Activated naive CD4-positive, alpha-beta T cell treated with anti-CD3 and anti-CD28 coated beads, Interleukin-2, amount 50 U/mL, for 72 hours (primary cell): ENCODE results near the gene UGT1A4. TPM values are rescaled to one million over a fixed set of nuclear protein-coding genes. Genes with fewer than 3 reads are reported as not detected.

Experiments
- ATAC-seq, 2 donors: fragments of 150-1000 bp; cut with Tn5 transposase; 2 replicates each; pipeline ENCODE4 v1.10.0; 2021; ENCODE audit warnings: mild to moderate bottlenecking in 2 of 2, moderate library complexity in 2 of 2
- DNase-seq, 2 donors: peaks; one replicate each; pipeline ENCODE4 v3.0.0; 2021 to 2022; ENCODE audit warnings: low spot score in 2 of 2
- H3K27ac Mint-ChIP-seq, 2 donors: one replicate each; pipeline ENCODE4 v1.8.0; 2022; ENCODE audit warnings: mild to moderate bottlenecking in 2 of 2, mixed read lengths in 2 of 2
- H3K36me3 Mint-ChIP-seq, 2 donors: one replicate each; pipeline ENCODE4 v1.8.0; 2022; ENCODE audit warnings: mixed read lengths in 2 of 2
- H3K9me3 Mint-ChIP-seq, 2 donors: one replicate each; pipeline ENCODE4 v1.8.0; 2022; ENCODE audit warnings: mixed read lengths in 2 of 2
- total RNA-seq, 2 donors: library from RNA; stranded (reverse); gene quantifications; one replicate each; pipeline ENCODE4 v1.2.3, GENCODE V29; 2022

The UGT1A4 gene
- total RNA-seq: not detected

DNA sequence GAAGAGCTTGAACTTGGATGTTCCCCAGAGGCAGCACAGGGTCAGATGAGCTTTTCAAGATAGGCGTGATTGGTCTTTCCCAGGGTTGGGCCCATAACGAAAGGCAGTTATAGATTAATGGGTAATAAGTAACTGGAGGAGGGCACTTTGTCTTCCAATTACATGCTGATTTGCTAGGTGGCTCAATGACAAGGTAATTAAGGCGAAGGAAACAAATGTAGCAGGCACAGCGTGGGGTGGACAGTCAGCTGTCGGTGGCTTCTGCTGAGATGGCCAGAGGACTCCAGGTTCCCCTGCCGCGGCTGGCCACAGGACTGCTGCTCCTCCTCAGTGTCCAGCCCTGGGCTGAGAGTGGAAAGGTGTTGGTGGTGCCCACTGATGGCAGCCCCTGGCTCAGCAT lies at the start of gene UGT1A4:
TSS of gene UGT1A4 (plus strand) at position 185 of the 400 bp plus-strand sequence. CDS start at position 270, 85 bp downstream.
- Mint-ChIP-seq H3K36me3 (no peaks in the 10 kb centered on the region), H3K9me3 (no peaks in the 10 kb centered on the region), H3K27ac (no peak within 1 kb of the TSS)
- ATAC-seq: no peak
- no peak for DNase-seq

DNA sequence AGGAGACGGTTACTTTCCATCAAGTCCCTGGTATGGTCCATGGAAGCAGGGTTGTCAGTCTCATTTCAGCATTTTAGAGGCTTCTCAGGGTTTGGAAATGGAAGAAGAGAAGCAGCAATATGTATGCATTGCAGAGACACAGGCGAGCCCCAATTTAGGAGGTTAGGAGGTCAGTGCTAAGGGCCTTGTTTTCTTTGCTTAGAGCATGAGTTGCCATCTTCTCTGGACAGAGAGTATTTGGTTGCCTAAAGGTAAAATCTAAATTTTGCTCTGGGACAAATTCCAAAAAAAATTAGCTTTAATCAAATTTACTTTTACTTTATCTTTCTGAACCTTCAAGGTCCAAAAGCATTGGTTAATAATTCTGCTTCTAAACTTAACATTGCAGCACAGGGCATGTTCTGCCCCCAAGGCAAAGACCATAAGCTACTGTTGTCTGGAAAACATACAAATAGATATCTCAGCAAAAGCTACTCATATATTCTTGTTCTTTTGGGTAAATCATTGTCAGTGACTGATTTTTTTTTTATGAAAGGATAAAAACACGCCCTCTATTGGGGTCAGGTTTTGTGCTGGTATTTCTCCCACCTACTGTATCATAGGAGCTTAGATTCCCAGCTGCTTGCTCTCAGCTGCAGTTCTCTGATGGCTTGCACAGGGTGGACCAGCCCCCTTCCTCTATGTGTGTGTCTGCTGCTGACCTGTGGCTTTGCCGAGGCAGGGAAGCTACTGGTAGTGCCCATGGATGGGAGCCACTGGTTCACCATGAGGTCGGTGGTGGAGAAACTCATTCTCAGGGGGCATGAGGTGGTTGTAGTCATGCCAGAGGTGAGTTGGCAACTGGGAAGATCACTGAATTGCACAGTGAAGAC lies 47.0 kb upstream of the UGT1A4 start, which contains the start of gene UGT1A9:
TSS of gene UGT1A9 (plus strand) at position 609 of the 872 bp plus-strand sequence. CDS start at position 646, 37 bp downstream.
- ATAC-seq: no peak
- H3K36me3 Mint-ChIP-seq: peaks cover 0 to 7% of the 10 kb centered on the region in 2 donors
- H3K9me3 Mint-ChIP-seq: peaks cover 0 to 8% of the 10 kb centered on the region in 2 donors
- no peak for DNase-seq
- H3K27ac Mint-ChIP-seq: peak within 1 kb of the TSS in 1 of 2 donors; percentile 22

DNA sequence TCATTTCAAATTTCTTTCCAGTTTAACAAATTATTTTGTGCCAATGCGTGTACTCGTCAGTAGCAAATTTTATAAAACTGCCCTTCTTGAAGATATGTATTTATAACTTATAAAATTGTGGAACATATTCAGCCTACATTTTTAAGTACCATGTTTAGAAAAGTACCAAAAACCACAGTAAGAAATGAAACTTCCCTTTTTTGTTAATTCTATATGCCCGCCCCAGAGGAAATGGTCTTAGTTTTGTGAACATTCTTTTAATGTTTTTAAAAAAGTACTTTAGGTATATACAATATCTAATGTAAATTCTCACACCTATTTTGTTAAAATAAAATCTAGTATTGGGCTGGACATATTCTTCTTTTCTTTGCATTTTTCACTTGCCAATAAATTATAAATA lies 45.6 kb upstream of the UGT1A4 start:
- ATAC-seq: no peak
- no peak for DNase-seq
- Mint-ChIP-seq H3K27ac (no peak overlapping the region), H3K9me3 (peaks cover 0 to 8% of the 10 kb centered on the region in 2 donors), H3K36me3 (peaks cover 0 to 7% of the 10 kb centered on the region in 2 donors)

DNA sequence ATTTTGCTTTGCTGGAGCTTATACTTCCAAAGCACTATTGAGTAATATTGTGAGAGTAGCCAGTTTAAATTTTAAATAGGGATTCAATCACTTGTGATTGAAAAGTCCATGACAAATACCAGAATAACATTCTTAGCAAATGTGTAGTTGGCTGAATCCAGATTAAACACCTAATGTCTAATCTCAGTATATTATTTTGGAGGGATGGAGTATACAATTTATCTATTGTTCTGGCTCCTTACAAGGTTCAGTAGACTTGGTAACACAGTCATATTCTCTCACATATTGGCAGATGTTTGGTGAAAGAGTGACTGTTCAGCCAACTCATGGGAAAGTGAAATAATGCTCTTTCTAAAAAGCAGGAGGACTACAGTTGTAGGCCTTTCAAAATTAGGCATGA lies 44.6 kb upstream of the UGT1A4 start:
- Mint-ChIP-seq H3K27ac (no peak overlapping the region), H3K36me3 (peaks cover 0 to 7% of the 10 kb centered on the region in 2 donors), H3K9me3 (peaks cover 0 to 4% of the 10 kb centered on the region in 2 donors)
- DNase-seq (no peak), ATAC-seq (no peak)

DNA sequence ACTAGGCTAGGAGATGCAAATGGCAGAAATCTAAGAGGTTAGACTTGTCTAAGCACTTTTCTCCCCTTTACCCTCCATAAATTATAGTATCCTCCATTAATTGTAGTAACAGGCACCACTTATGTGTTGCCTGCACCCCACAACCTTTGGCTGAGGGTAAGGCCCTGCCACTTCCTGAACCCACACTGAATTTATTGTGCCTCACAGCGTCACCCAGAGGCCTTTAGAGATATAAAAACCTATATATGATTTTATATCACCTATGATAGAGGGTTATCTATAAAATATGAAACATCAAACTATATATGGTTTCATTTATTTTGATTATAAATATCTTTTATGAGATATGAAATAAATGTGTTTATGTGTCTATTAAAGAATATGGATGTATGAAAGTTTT lies 44.2 kb upstream of the UGT1A4 start:
- Mint-ChIP-seq H3K9me3 (peaks cover 0 to 4% of the 10 kb centered on the region in 2 donors), H3K36me3 (peaks cover 0 to 7% of the 10 kb centered on the region in 2 donors), H3K27ac (no peak overlapping the region)
- no peak for ATAC-seq
- DNase-seq: no peak

DNA sequence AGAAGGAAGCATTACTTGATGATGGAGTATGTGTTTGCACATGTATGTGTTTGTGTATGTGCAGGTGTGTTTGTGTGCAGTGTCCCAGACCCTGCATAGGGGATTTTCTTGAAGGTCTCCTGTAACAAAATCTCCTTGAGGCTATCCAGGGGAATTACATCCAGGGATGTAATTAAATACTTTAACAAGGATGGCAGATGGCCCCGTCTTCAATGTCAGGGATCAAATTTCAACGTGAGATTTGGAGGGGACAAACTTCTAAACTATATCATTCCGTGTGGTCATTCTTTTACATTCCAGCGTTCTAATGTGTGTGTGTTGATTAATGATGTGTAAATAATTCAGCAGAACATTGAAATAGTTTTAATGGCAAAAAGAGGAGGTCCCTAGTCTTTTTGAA lies 43.5 kb upstream of the UGT1A4 start:
- H3K27ac Mint-ChIP-seq: no peak overlapping the region
- ATAC-seq: no peak
- H3K36me3 Mint-ChIP-seq: peaks cover 0 to 7% of the 10 kb centered on the region in 2 donors

DNA sequence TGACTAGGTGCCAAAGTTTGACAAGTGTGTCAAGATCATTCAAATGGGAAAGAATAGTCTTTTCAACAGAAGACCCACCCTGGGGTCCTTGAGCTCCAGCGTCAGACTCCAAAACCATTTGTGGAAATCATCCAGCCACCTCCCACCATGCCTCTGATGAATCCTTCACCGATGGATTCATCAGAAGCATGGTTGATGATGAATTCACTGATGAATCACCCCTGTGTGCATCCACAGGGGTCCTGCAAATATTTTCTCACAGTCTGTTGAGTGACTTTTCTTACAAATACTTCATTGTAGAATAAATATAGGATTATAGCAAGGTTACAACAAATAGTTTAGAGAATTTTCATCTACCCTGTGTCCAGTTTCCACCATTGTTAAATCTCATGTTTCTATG lies 42.5 kb upstream of the UGT1A4 start:
- Mint-ChIP-seq H3K9me3 (peaks cover 0 to under 1% of the 10 kb centered on the region in 2 donors), H3K36me3 (peaks cover 0 to 1% of the 10 kb centered on the region in 2 donors), H3K27ac (no peak overlapping the region)
- DNase-seq (no peak), ATAC-seq (no peak)

More for the DNA sequence above, 43.5 kb upstream of the UGT1A4 start:
- peaks cover 0 to 4% of the 10 kb centered on the region in 2 donors for H3K9me3 Mint-ChIP-seq
- DNase-seq: no peak

DNA sequence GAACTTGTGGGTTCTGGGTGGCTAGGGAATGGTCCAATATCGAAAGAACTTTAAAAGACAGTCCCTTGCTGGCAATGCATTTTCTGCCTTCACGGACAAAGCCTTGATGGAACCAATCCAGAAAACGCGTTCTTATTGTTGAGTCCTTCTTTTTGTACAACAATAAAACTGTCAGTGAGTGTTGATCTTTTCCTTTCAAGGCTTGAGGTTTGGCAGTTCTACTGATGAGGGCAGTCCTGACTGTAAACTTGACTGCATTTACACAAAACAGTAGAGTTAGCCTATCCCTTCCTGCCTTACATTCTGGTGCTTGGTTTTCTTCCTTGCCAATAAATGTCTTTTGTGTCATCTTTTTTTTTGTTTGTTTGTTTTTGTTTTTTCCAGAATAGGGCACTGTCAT lies 39.3 kb upstream of the UGT1A4 start:
- Mint-ChIP-seq H3K9me3 (no peaks in the 10 kb centered on the region), H3K36me3 (no peaks in the 10 kb centered on the region), H3K27ac (no peak overlapping the region)
- ATAC-seq (no peak), DNase-seq (no peak)

DNA sequence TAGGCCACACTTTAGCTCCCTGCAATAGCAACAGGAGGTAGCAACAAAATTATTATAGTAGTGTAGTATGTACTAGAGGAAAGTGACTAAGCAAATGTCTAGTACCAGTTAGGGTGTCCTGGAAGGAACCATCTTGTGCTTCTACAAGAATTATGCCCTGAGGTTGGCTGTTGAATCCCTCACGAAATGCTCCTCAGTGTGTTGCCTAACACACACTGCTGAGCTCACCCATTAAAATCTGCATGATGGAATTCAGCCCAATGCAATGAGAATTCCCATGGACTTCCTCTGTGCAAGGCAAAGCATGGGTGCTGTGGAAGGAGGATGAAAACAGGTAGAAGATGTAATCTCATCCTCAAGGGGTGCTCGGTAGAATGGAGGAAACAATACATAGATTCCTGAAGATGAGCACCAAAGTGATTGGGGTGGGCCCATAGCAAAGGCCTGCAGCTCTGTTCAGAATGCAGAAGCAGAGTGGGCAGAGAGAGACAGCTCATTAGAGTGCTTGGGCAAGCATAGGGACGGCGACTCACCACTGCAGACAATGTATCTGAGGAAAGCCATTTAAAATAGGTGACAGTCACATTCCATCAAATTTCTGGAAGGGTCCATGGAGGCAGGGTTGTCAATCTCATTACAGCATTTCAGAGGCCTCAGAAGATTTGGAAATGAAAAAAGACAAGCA lies 38.0 kb upstream of the UGT1A4 start:
- Mint-ChIP-seq H3K9me3 (no peaks in the 10 kb centered on the region), H3K36me3 (no peaks in the 10 kb centered on the region), H3K27ac (no peak overlapping the region)
- ATAC-seq (no peak), DNase-seq (no peak)

DNA sequence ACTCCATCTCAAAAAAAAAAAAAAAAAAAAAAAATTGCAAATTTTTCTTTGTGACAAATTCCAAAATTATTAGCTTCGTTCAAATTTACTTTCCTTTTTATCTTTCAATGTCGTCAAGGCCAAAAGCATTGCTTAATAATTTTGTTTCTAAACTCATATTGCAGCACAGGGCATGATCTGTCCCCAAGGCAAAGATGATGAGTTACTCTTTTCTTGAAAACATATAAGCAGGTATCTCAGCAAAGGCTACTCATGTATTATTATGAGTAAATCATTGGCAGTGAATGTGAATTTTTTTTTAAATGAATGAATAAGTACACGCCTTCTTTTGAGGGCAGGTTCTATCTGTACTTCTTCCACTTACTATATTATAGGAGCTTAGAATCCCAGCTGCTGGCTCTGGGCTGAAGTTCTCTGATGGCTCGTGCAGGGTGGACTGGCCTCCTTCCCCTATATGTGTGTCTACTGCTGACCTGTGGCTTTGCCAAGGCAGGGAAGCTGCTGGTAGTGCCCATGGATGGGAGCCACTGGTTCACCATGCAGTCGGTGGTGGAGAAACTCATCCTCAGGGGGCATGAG lies 36.9 kb upstream of the UGT1A4 start, which contains the start of gene UGT1A7:
TSS of gene UGT1A7 (plus strand) at position 381 of the 579 bp plus-strand sequence. CDS start at position 418, 37 bp downstream.
- Mint-ChIP-seq H3K36me3 (no peaks in the 10 kb centered on the region), H3K9me3 (no peaks in the 10 kb centered on the region), H3K27ac (no peak within 1 kb of the TSS)
- no peak for ATAC-seq
- no peak for DNase-seq

DNA sequence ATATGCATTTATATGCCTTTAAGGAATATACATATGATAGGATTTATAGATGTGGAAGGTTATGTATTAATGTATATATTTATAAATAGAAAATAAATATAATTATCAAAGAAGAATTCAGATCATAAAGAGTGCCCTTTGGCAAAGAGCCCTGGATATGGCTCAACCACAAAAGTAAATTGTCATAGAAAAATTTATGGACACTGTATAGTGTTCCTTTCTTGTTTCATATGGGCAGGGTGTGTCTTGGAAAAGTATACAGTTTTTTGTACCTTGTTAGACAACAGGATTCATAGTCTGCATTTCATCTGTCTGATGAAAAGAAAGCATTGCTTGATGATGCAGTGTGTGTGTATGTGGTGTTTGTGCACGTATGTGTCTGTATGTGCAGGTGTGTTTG lies 33.9 kb upstream of the UGT1A4 start:
- Mint-ChIP-seq H3K9me3 (no peaks in the 10 kb centered on the region), H3K27ac (no peak overlapping the region), H3K36me3 (no peaks in the 10 kb centered on the region)
- DNase-seq: no peak
- ATAC-seq: no peak

DNA sequence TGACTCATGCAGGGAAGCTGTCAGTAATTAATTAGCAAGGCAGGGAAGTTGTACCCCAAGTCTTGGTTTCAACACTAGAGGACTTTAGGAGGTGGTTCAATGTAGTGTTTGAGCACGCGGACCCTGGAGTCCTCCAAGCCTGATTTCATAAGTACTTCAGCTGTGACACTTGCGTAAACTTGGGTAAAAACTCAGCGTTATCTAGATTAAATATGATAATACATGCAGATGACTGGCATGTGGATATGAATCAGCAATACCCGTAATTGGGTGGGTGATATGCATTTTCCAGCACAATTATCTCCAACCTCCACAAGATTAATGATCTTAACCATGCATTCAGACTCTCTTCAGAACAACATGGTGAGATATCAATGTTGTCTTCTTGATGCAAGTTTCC lies 31.6 kb upstream of the UGT1A4 start:
- no peak overlapping the region for H3K27ac Mint-ChIP-seq
- no peak for ATAC-seq
- no peaks in the 10 kb centered on the region for H3K9me3 Mint-ChIP-seq
- no peak for DNase-seq
- no peaks in the 10 kb centered on the region for H3K36me3 Mint-ChIP-seq

DNA sequence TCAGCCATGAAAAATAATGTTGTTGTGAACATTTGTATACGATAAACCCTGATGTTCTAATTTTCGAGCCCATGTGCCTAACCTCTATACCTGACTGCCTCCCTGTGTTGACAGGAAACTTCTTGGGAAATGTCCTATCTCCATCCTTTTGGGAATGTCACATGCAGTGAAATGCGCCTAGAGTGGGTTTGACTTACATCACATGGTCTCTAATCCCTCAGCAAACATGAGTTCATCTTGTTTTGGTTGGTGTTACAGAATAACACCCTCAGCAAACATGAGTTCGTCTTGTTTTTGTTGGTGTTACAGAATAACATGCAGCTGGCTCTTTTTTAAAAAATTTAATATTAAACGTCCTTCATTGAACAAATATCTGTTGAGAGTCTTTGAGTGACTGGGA lies 30.2 kb upstream of the UGT1A4 start:
- ATAC-seq (no peak), DNase-seq (no peak)
- no peaks in the 10 kb centered on the region for H3K9me3 Mint-ChIP-seq
- no peaks in the 10 kb centered on the region for H3K36me3 Mint-ChIP-seq
- no peak overlapping the region for H3K27ac Mint-ChIP-seq

DNA sequence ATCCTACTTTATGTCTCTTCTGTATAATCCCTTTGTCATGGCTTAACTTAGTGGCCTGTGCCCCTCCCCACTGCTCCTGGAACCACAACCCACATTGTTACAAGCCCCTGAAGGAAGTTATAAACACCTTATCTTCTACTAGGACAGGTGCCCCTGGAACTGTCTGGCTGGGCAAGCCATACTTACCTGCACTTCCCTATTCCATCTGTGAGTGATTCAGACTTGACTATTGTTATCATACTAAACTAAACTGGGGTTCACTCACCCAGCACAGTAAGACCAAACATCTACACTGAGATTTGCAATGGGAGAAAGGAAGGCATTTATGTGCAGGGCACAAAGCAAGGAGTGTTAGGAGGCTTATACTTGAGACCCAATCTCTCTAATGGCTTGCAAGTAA lies 29.5 kb upstream of the UGT1A4 start:
- no peak overlapping the region for H3K27ac Mint-ChIP-seq
- DNase-seq (no peak), ATAC-seq (no peak)
- no peaks in the 10 kb centered on the region for H3K36me3 Mint-ChIP-seq
- no peaks in the 10 kb centered on the region for H3K9me3 Mint-ChIP-seq

DNA sequence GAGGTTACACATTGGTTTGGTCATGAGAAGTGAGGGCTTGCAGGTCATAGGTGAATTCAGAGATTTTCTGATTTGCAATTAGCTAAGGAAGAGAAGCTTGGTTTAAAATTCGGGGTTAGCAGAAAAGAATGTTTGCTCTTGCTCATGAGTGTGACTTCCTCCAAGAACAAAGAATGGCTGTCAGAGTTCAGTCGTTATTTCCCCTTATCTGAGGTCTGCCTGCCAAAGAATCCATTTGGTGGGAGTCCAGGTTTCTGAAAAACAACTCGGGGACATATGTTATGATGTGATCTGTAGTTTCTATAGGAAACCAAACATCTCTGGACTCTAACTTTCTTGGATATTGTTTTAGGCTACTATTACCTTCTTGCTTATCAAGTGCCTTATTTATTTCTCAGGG lies 29.0 kb upstream of the UGT1A4 start:
- H3K36me3 Mint-ChIP-seq: no peaks in the 10 kb centered on the region
- no peak for ATAC-seq
- no peaks in the 10 kb centered on the region for H3K9me3 Mint-ChIP-seq
- no peak overlapping the region for H3K27ac Mint-ChIP-seq
- DNase-seq: no peak

DNA sequence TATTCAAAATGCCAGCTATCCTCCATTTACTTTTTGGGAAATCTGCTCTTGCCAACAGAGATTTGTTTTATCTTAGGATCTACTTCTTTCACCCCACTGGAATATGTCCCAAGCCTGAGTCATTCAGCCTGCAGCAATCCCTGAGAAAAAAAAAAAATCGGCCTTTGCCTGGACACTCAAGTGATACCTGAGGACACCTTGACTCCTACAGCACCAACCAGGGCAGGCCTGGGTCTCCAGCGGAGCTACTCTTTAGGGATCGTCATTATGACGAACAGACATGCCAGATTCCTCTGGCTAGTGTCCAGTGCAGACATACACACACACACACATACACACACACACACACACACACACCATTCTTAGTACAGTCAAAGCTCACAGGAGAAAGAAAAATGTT lies 28.1 kb upstream of the UGT1A4 start:
- ATAC-seq (no peak), DNase-seq (no peak)
- Mint-ChIP-seq H3K9me3 (no peaks in the 10 kb centered on the region), H3K27ac (no peak overlapping the region), H3K36me3 (no peaks in the 10 kb centered on the region)
